ENCODE measurements around the gene ADGRF5.

ADGRF5 gene

DNA sequence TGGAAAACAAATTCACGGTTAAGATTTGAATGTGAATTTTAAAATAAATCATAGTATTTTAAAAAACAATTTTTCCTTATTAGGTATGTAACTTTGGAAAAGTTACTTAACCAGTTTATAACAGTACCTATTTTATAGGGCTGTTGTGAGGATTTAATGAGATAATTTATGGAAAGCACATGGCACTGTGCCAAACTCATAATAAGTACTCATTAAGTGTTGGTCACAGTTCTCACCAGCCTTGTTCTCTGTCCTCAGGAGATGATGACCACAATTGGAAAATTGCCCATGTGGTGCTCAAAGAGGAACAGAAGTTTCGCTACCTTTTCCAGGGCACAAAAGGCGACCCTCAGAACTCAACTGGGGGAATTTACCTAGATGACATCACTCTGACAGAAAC, 88.9 kb downstream of the ADGRF5 start:
- ChIA-PET CTCF (no interaction called here), POLR2A (ENCODE audit: low non-redundant PET) (no interaction called here)
- H3K27ac ChIP-seq: no peak overlapping the region
- DNase-seq (ENCODE audit: low spot score): no peak
- TF ChIP-seq, protein P1, sequence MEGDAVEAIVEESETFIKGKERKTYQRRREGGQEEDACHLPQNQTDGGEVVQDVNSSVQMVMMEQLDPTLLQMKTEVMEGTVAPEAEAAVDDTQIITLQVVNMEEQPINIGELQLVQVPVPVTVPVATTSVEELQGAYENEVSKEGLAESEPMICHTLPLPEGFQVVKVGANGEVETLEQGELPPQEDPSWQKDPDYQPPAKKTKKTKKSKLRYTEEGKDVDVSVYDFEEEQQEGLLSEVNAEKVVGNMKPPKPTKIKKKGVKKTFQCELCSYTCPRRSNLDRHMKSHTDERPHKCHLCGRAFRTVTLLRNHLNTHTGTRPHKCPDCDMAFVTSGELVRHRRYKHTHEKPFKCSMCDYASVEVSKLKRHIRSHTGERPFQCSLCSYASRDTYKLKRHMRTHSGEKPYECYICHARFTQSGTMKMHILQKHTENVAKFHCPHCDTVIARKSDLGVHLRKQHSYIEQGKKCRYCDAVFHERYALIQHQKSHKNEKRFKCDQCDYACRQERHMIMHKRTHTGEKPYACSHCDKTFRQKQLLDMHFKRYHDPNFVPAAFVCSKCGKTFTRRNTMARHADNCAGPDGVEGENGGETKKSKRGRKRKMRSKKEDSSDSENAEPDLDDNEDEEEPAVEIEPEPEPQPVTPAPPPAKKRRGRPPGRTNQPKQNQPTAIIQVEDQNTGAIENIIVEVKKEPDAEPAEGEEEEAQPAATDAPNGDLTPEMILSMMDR (conservative IDR thresholded peaks at IDR 0.05; ENCODE audit: low read depth): no peak

DNA sequence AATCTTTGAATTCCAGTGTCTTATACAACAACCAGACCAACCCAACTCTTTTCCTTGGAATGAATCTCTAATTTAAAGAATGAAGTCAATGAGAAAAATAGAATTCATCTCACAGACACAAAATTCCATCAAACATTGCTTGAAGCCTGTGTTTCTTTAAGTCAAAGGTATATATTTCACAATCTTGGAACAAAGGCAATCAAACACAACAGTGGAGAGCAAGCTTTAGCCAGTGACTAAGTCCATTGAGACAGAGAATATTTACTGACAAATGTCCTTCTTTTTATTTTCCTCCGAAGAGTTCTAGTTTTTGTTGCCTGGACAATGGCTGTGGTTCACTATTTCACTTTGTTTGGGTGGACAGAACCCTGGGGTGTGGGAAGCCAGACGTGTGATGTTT, 92.8 kb downstream of the ADGRF5 start:
- POLR2A ChIA-PET (ENCODE audit: low non-redundant PET): no interaction called here
- TF ChIP-seq, protein P1 (conservative IDR thresholded peaks at IDR 0.05; ENCODE audit: low read depth): no peak
- no peak overlapping the region for H3K27ac ChIP-seq
- CTCF ChIA-PET: no interaction called here
- DNase-seq (ENCODE audit: low spot score): no peak

DNA sequence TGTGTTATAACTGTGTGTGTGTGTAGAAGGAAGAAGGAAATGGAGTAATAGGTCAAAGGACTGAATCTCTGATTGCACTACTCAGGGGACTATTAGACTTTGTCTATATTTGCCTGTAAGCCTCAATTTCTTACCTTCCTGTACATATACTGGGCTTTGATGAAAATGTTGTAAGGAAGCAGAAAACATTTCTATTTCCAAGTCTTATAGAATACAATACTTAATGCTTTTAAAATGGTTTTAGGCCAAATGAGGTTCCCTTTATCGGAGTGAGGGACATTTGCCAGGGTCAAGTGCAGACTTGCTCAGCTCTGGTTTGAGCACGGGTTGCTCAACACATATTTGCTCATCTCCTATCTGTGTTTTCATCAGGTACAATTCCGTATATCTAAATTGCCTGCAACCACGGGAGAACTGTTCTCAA, 100.3 kb downstream of the ADGRF5 start:
- peak; percentile 38 for DNase-seq (ENCODE audit: low spot score)
- ChIA-PET CTCF (no interaction called here), POLR2A (ENCODE audit: low non-redundant PET) (no interaction called here)
- H3K27ac ChIP-seq: no peak overlapping the region
- TF ChIP-seq, protein P1 (conservative IDR thresholded peaks at IDR 0.05; ENCODE audit: low read depth): no peak

DNA sequence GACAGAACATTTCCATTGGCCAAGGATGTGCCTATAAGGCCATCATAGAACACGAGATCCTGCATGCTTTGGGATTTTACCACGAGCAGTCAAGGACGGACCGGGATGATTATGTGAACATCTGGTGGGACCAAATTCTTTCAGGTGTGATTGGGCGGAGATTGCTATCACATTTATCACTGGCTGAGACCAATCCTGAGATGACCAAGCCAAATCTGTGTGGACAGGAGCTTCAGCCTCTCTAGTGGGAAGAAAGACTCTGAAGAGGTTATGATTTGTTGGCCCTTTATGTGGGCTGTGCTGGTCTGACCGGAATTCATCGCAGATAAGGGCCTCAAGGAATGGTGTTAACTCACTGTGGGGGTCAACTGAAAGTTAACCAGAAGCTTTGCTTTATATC, 102.2 kb downstream of the ADGRF5 start:
- no peak overlapping the region for H3K27ac ChIP-seq
- TF ChIP-seq, protein P1 (conservative IDR thresholded peaks at IDR 0.05; ENCODE audit: low read depth): no peak
- CTCF ChIA-PET: no interaction called here
- POLR2A ChIA-PET (ENCODE audit: low non-redundant PET): no interaction called here
- DNase-seq (ENCODE audit: low spot score): no peak

DNA sequence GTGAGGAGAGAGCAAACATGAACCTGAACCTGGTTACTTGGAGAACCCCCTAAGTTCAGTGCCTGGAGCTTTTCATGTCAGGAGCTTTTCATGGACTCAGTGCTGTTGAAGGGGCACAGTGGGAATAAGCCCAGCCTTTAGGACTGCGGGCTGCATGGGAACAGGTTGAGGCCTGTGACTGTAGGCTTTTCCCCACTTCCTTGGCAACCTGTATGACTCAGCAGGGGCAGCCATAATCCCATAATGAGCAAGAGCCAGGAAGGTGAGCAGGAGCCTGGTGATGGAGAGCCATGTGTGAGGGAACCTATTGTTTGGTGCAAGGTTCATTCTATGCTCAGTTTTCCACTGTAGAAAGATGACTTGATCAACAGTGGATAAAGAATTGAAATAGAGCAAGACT, 105.1 kb downstream of the ADGRF5 start:
- ChIA-PET CTCF (no interaction called here), POLR2A (ENCODE audit: low non-redundant PET) (no interaction called here)
- peak; percentile 69 for DNase-seq (ENCODE audit: low spot score)
- H3K27ac ChIP-seq: peak overlapping the region; percentile 70
- TF ChIP-seq, protein P1 (conservative IDR thresholded peaks at IDR 0.05; ENCODE audit: low read depth): no peak

DNA sequence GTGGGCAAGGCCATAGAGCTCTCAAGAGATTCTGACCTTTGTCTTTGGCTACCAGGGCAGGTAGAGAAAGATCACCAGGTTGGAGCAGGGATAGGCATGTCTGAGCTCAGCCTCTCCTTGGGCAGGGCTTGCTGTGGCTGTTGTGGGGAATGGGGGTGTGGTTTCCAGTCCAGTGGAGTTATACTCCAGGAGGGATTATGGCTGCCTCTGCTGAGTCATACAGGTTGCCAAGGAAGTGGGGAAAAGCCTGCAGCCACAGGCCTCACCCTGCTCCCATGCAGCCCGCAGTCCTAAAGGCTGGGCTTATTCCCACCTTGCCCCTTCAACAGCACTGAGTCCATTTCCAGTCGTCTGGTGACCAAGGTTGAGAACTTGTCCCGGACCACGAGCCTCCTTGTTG, 106.6 kb downstream of the ADGRF5 start:
- ChIA-PET CTCF (no interaction called here), POLR2A (ENCODE audit: low non-redundant PET) (no interaction called here)
- DNase-seq (ENCODE audit: low spot score): peak; percentile 20
- peak overlapping the region; percentile 70 for H3K27ac ChIP-seq
- TF ChIP-seq, protein P1 (conservative IDR thresholded peaks at IDR 0.05; ENCODE audit: low read depth): no peak

DNA sequence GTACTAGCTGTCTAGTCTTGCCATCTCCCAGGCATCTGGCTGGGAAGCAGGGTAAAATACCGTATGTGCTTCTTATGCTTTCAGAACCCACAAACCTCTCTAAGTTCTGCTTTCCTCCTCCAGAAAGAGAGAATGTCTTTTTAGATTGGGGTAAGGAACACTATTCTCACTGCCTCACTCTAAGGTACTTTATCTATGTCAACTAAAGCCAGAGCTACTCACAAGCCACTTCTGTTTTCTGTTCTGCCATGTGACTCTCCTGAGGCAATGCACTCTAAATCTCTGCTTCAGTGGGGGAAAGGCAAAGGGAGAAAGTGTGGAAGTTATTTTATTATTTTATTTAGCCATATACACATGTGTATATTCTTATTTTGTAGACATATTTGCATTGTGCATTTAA, 112.9 kb downstream of the ADGRF5 start:
- POLR2A ChIA-PET (ENCODE audit: low non-redundant PET): no interaction called here
- CTCF ChIA-PET: no interaction called here

More for the DNA sequence above, 112.9 kb downstream of the ADGRF5 start:
- H3K27ac ChIP-seq: no peak overlapping the region
- TF ChIP-seq, protein P1 (conservative IDR thresholded peaks at IDR 0.05; ENCODE audit: low read depth): no peak
- no peak for DNase-seq (ENCODE audit: low spot score)

Data from RWPE1 (cell line).